T-helper 2 cell treated with Interferon-gamma antibody and Interleukin-4, amounts not matched to agents 100 ng/mL and 5 ng/mL, for 36 hours (primary cell): ENCODE results near the gene NTM. TPM values are rescaled to one million over a fixed set of nuclear protein-coding genes. Genes with fewer than 3 reads are reported as not detected.

Experiments used
- intact Hi-C: fragments of 100-400 bp; cut with micrococcal nuclease; formaldehyde crosslinking; loops from one replicate; pipeline ENCODE4 v1.15.1; 2023
- total RNA-seq: library from RNA; stranded (reverse); gene quantifications from 2 replicates; pipeline ENCODE4 v1.2.3, GENCODE V29; 2022

The NTM gene
- total RNA-seq, 1 donor from 2014 or later: not detected

DNA sequence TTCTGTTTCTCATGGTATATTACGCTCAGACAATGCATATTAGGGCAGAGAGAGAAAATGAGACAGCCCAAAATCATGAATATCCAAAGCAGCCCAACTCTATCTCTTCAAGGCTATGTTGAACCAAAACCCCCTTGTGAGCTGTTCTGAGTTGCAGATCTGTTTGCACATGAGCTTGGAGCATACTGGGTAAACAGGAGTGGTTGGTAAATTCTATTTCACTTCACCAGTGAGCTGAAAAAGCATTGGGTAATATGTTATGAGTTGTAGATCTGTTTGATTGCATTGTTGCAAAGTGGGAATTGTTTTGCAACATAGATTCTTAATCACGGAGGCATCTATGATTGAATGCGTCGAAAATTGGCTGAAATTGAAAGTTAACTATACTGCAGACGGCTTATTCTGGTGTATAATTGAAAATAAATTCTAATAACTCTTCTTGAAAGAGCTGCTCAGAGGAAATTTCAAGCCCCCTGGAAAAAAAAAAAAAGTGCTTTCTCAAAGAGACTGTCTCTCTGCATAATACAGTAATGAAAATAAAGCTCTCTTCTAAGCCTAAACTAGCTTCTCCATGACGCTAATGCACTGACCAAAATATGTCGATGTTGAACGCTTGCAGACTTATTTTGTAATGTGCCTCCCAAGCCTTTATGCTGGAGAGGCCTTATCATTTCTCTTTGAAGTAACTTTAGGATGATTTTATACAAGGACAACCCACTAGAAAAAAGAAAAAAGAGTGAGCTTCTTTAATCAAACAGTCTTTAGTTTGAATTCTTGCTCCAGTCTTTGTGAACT lies 263.7 kb downstream of the NTM start:
- intact Hi-C loops: no loop called here

- intact Hi-C loops: no loop called here
These were observed 267.2 kb downstream of the NTM start for GRCh38 chr11:131637469-131638175.

GRCh38 chr11:131638889-131639288 lies 268.5 kb downstream of the NTM start:
- intact Hi-C loops: no loop called here

GRCh38 chr11:131640320-131640719 lies 269.9 kb downstream of the NTM start:
- intact Hi-C loops: no loop called here

DNA sequence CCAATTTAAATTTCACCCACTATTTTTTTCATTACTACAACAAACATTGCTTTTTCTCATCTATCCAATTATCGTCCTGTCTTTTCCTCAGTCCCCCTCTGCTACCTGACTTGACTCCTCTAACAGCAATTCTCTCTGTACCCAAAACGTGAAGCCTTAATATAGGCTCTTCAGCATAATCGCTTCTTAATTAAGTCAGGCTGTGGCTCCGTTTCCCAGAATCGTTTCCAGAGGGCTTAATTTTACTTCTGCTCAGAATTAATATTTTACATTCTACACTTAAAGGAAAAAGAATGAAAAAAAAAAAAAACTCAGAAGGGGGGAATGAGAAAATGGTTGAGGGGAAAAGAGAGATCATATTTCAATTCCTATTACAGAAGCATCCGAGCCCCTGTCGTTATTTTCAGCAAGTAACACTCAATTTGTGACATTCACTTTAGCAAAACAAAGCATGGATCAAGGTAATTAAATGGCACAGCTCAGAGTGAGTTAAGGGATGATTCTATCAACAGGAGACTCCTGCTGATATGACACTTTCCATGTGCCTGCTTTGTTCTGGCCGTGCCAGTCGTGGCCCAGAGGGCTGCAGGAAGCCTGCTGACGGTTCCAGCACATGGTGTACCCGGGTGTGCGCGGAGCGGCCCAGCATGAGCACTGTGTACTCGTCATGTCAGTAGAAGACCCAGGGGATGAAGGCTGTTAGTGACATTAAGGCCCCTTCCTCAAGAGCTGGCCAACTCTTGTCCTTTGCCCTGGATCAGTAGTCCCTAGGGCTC lies 272.5 kb downstream of the NTM start:
- intact Hi-C loops: no loop called here

GRCh38 chr11:131644204-131644795 lies 273.9 kb downstream of the NTM start:
- intact Hi-C loops: no loop called here

DNA sequence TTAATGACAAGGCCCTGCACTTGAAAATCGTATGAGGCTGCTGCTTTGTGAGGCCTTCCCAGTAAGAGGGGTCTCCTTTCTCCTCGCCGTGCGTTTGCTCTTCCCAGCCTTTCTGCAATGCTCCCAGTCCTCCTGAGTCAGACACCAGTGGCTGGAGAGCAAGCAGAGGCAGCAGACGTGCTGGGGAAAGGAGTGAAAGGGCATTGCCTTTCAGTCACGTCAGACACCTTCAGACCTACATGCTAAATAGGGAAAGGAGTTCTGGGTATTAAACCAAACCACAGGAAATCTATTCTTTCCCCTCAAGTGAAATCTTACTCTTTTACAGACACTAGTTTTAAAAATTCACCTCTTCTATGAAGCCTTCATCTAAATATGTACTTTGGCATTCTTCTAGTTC lies 274.8 kb downstream of the NTM start:
- intact Hi-C loops: no loop called here

DNA sequence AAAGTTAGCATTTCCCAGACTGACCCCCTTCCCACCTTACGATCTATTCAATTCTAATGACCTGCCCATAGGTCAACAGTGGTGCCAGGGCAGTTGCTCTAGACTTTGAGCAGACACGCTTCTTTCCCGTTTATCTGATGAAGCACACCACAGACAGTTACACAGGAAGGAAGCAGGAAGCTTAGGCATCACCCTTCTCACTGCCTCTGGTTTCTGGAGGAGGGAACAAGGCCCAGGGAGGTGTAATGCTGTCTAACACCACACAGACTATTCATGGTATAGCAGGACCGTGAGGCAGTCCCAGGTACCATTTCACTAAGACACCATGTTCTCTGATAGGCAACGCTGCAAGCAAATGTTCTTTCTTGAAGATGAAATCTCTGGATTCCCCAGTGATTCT lies 279.4 kb downstream of the NTM start:
- intact Hi-C loops: no loop called here

DNA sequence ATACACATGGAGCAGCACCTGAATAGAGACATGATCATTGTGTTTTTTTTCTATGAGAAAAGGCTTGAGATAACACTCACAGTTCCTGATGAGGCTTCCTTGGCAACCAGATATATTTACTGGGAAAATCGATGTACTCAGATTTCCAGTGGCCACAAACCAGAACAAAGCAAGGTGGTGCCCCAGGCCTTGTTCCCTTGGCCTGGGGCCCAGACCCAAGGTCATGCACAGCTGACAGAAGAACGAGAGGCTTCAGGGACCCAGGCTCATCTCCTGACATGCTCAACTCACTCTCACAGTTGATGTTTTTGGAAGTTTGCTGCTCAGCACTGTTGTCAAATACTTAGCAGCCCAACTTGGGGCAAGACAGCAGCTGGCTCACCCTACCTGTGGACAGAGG lies 281.8 kb downstream of the NTM start:
- intact Hi-C loops: no loop called here

- intact Hi-C loops: no loop called here
These were observed 282.8 kb downstream of the NTM start for GRCh38 chr11:131653260-131653659.

DNA sequence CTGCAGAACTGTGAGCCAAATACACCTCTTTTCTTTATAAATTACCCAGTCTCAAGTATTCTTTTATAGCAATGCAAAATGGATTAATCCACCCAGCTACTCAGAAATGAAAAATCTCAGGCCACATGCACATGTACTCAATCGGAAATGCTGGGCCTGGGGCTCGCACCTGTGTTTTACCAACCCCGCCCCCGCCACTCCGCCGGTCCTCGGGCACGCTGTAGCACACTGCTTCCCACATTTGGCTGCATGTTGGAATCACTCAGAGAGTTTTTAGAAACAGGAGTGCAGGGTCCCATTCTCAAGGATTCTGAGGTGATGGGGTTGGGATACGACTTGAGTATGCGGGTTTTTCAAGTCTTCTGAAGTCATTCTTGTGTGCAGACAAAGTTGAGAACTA lies 284.4 kb downstream of the NTM start:
- intact Hi-C loops: no loop called here

GRCh38 chr11:131656179-131656838 lies 285.9 kb downstream of the NTM start:
- intact Hi-C loops: no loop called here

- intact Hi-C loops: no loop called here
These were observed 286.4 kb downstream of the NTM start for GRCh38 chr11:131656839-131657211.

- intact Hi-C loops: no loop called here
These were observed 288.0 kb downstream of the NTM start for GRCh38 chr11:131658414-131658813.

- intact Hi-C loops: no loop called here
These were observed 288.5 kb downstream of the NTM start for GRCh38 chr11:131658952-131659351.

GRCh38 chr11:131659931-131660330 lies 289.5 kb downstream of the NTM start:
- intact Hi-C loops: no loop called here

DNA sequence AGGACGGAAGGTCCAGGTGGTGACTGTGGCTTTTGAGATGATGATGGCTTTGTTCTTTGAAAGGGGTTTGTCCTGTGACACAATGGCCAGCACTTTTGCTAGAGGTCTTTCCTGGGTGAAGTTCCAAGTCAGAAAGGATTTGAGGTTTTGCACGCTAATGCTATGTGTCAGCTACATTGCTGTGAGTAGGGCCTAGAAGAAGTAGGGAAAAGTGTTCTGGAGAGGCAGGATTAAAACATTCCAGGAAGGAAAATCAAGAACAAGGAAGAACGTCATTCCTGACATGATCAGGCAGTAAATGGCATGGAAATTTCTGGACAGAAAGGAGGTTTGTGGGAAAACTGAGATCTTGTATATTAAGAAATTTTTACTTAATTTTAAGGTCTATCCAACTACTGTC lies 290.7 kb downstream of the NTM start:
- intact Hi-C loops: no loop called here

GRCh38 chr11:131662317-131662972 lies 292.0 kb downstream of the NTM start:
- intact Hi-C loops: no loop called here

DNA sequence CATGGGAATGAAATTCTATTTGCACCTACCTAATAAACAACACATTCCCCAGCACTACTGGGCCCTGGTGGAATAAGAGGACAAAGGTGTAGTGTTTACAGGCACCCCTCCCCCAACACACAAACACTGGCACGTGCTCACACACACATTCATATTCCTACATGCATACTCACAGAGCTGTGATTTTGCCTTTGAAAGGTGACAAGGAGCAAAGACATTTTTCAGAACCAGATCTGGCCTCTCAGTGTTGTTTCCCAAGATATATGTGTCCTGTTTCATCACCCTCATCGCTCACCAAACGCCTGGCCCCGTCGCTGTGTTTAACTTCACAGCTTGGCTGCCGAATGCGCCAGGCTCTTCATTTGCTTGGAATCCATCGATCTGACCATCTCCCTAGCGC lies 292.6 kb downstream of the NTM start:
- intact Hi-C loops: no loop called here

- intact Hi-C loops: no loop called here
These were observed 293.2 kb downstream of the NTM start for GRCh38 chr11:131663405-131664200.
